Measurements from ENCODE around the gene SNX18.

DNA sequence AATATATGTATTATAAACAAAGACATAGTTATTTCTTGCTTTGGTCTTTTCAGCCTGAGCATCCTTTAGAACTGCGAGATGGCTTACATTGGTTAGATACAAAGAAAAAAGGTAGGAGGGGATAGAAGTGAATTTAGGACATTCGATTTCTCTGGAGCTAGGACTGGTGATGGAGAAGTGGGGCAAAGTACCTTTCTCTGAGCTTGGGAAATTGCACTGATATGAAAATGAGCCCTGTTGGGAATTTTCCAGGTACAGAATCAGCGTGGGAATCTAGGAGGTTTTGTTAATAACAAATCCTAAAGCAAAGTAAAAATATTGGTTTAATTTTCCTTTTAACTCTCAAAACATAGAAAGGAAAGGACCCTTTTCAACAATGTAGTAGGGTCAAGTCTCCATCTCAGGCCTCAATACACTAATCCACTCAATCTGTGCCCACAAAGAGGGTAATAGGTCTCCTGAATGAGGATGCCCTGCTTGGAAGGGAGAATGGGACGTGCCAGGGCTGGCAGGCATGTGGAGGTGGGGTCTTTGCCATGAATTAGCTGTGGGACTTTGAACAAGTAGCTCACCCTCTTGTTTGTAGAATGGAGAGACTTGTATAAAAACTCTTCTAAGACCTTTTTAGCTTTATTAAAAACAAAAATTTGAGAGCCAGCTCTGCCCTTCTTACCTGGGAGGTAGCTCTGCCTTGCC, 17.7 kb downstream of the SNX18 start:
- no peak for TF ChIP-seq CTCF (conservative IDR thresholded peaks at IDR 0.05)
- TF ChIP-seq ZFX (IDR thresholded peaks at IDR 0.05): no peak

Data from C4-2B (cell line).